Measurements from ENCODE around the gene ABHD17C.

Gene ABHD17C

GRCh38 chr15:80698676-80699075, 3.6 kb downstream of the ABHD17C start:
- no peak overlapping the region for H3K4me3 ChIP-seq (replicated peaks; ENCODE audit: low read depth, low read length)
- H3K27me3 ChIP-seq (replicated peaks; ENCODE audit: control insufficient read depth, insufficient read depth, low read length), result no peaks in the 10 kb centered on the region
- DNase-seq (ENCODE audit: extremely low read depth, insufficient read length), result no peak
- TF ChIP-seq CTCF (IDR thresholded peaks at IDR 0.05; ENCODE audit: insufficient read depth, low read length, poor library complexity, severe bottlenecking), result no peak
- H3K36me3 ChIP-seq (ENCODE audit: control insufficient read depth, insufficient read depth, low read length), result no peaks in the 10 kb centered on the region

GRCh38 chr15:80699981-80700380, 4.9 kb downstream of the ABHD17C start:
- DNase-seq (ENCODE audit: extremely low read depth, insufficient read length), result no peak
- Histone ChIP-seq H3K27me3 (replicated peaks; ENCODE audit: control insufficient read depth, insufficient read depth, low read length) (no peaks in the 10 kb centered on the region), H3K36me3 (ENCODE audit: control insufficient read depth, insufficient read depth, low read length) (no peaks in the 10 kb centered on the region), H3K4me3 (replicated peaks; ENCODE audit: low read depth, low read length) (no peak overlapping the region)
- TF ChIP-seq CTCF (IDR thresholded peaks at IDR 0.05; ENCODE audit: insufficient read depth, low read length, poor library complexity, severe bottlenecking), result no peak

- Histone ChIP-seq H3K36me3 (ENCODE audit: control insufficient read depth, insufficient read depth, low read length) (no peaks in the 10 kb centered on the region), H3K27me3 (replicated peaks; ENCODE audit: control insufficient read depth, insufficient read depth, low read length) (no peaks in the 10 kb centered on the region), H3K4me3 (replicated peaks; ENCODE audit: low read depth, low read length) (no peak overlapping the region)
- DNase-seq (ENCODE audit: extremely low read depth, insufficient read length), result no peak
- TF ChIP-seq CTCF (IDR thresholded peaks at IDR 0.05; ENCODE audit: insufficient read depth, low read length, poor library complexity, severe bottlenecking), result no peak
Observed at GRCh38 chr15:80701676-80702311, 6.7 kb downstream of the ABHD17C start.

- DNase-seq (ENCODE audit: extremely low read depth, insufficient read length), result no peak
- no peak overlapping the region for H3K4me3 ChIP-seq (replicated peaks; ENCODE audit: low read depth, low read length)
- no peak for TF ChIP-seq CTCF (IDR thresholded peaks at IDR 0.05; ENCODE audit: insufficient read depth, low read length, poor library complexity, severe bottlenecking)
- H3K27me3 ChIP-seq (replicated peaks; ENCODE audit: control insufficient read depth, insufficient read depth, low read length), result no peaks in the 10 kb centered on the region
- H3K36me3 ChIP-seq (ENCODE audit: control insufficient read depth, insufficient read depth, low read length), result no peaks in the 10 kb centered on the region
Observed at GRCh38 chr15:80703081-80703480, 8.0 kb downstream of the ABHD17C start.

DNA sequence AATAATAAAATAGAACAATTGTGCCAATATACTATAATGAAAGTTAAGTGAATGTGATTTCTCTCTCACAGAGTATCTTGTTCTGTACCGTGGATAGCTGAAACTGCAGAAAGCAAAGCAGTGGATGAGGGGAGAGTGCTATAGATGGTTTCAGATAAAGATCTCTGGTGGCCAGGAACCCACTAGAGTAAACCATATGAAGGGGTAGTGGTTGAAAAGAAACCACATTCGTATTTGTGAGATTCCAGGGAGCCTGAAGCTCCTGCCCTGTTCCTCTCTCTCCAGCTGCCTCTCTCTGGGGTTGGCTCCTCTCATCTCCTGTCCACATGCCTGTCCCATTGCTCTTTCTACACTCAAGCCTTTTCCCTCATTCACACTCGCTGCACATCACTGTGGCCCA, 8.9 kb downstream of the ABHD17C start:
- H3K36me3 ChIP-seq (ENCODE audit: control insufficient read depth, insufficient read depth, low read length), result no peaks in the 10 kb centered on the region
- DNase-seq (ENCODE audit: extremely low read depth, insufficient read length), result no peak
- no peak for TF ChIP-seq CTCF (IDR thresholded peaks at IDR 0.05; ENCODE audit: insufficient read depth, low read length, poor library complexity, severe bottlenecking)

DNA sequence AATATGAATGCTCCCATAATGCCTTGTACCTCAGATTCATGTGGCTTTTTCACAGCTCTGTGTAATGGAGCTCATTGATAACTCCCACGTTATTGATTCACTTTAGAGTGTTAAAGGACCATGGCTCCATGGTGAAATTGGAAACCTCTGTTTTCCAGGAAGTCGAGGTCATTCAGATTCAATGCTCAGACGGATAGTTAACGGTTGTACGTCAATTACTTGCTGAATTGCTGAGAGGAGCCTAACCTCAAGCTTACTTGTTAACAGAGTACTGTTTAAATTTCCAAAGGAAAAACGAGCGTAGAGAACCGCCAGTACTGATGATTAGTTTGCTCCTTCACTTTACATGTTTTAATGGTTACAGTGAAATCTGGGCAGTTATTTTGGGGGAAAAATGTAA, 11.1 kb downstream of the ABHD17C start:
- H3K4me3 ChIP-seq (replicated peaks; ENCODE audit: low read depth, low read length), result no peak overlapping the region

More for the DNA sequence above, 8.9 kb downstream of the ABHD17C start:
- Histone ChIP-seq H3K4me3 (replicated peaks; ENCODE audit: low read depth, low read length) (no peak overlapping the region), H3K27me3 (replicated peaks; ENCODE audit: control insufficient read depth, insufficient read depth, low read length) (no peaks in the 10 kb centered on the region)

More for the DNA sequence above, 11.1 kb downstream of the ABHD17C start:
- H3K27me3 ChIP-seq (replicated peaks; ENCODE audit: control insufficient read depth, insufficient read depth, low read length), result no peaks in the 10 kb centered on the region
- no peak for TF ChIP-seq CTCF (IDR thresholded peaks at IDR 0.05; ENCODE audit: insufficient read depth, low read length, poor library complexity, severe bottlenecking)
- H3K36me3 ChIP-seq (ENCODE audit: control insufficient read depth, insufficient read depth, low read length), result no peaks in the 10 kb centered on the region
- DNase-seq (ENCODE audit: extremely low read depth, insufficient read length), result no peak
